C4-2B (cell line): ENCODE measurements around the gene HOXA13.

Experiments
- H3K27ac ChIP-seq: fragments of 450-650 bp; 2 replicates; pipeline ENCODE4 v1.5.1; 2017
- ZFX ChIP-seq: fragments of 450-650 bp; IDR thresholded peaks from 2 replicates; pipeline ENCODE4 v1.6.1; 2017
- TF ChIP-seq, protein P1 (sequence below): fragments of 450-650 bp; conservative IDR thresholded peaks from 2 replicates; pipeline ENCODE4 v1.5.1; 2017; ENCODE audit warnings: mild to moderate bottlenecking

HOXA13 gene

DNA sequence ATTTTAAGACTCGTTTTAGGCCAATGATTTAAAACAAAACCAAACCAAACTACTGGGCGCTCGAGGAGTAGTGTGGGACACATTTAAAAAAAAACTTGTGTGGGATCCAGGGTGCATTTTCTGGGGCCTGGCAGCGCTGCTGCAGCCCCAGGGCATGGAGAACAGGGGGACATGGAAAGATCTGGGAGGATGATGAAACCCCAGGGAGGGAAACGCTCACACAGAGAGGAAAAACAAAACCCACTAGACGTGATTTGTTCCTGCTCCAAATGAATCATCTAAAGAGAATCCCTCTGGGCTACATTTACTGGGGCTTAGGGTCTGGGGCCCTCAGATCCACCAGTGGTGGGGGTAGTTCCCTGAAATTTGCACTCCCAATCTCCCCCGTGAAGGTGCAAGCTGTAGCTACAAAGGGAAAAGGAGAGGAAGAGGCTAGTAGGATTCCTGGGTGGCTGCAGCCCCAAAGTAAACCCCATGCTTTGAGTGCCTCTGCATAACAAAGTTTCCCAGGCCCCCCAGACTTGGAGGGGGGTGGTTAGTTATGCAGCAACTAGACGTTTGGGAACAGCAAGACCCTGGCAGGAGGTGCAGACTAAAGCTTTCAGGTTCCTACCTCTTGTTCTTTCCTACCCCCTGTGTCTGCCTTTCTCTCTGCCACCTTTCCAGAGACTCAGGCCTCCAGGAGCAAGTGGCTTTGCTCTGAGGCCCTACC, 14.5 kb upstream of the HOXA13 start:
- H3K27ac ChIP-seq: no peak overlapping the region
- TF ChIP-seq, protein P1, sequence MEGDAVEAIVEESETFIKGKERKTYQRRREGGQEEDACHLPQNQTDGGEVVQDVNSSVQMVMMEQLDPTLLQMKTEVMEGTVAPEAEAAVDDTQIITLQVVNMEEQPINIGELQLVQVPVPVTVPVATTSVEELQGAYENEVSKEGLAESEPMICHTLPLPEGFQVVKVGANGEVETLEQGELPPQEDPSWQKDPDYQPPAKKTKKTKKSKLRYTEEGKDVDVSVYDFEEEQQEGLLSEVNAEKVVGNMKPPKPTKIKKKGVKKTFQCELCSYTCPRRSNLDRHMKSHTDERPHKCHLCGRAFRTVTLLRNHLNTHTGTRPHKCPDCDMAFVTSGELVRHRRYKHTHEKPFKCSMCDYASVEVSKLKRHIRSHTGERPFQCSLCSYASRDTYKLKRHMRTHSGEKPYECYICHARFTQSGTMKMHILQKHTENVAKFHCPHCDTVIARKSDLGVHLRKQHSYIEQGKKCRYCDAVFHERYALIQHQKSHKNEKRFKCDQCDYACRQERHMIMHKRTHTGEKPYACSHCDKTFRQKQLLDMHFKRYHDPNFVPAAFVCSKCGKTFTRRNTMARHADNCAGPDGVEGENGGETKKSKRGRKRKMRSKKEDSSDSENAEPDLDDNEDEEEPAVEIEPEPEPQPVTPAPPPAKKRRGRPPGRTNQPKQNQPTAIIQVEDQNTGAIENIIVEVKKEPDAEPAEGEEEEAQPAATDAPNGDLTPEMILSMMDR: no peak
- TF ChIP-seq ZFX: no peak

DNA sequence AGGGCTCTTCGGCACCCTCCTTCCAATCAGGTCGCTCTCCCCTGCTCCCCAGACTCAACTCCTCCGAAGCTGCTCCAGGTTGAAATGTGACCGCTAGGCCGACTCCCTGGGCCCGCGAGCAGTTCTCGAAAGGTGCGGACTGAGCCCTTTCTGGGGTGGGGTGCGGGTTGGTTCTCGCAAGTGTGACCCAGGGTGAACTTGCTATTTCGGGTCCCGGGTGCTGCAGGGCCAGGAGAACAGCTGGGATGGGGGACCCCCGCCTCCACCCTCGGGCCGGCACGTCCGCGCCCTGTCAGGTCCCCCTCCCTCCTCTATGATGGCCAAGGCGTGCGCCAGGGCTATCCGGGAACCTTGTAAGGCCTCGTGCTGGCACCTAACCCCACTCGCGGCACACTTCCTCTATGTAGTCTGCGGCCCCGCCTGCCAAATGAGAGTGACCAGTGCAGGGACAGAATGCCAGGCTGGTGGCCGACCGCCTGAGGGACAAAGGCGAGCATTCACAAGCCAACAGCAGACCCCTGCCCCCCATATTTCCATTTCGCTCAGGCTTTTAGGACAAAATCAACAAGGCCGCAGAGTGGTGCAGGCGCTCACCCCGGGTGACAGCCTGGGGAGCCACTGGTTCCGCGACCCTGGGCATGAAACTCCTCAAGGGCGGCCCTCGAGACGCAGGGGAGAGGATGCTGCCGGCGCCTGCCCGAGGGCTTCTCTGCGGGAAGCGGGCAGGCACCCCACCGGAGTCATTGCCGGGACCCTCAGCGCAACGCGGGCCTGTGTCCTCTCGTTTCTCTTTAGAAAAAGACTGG, 13.7 kb upstream of the HOXA13 start:
- TF ChIP-seq, protein P1: no peak
- no peak for TF ChIP-seq ZFX
- no peak overlapping the region for H3K27ac ChIP-seq

DNA sequence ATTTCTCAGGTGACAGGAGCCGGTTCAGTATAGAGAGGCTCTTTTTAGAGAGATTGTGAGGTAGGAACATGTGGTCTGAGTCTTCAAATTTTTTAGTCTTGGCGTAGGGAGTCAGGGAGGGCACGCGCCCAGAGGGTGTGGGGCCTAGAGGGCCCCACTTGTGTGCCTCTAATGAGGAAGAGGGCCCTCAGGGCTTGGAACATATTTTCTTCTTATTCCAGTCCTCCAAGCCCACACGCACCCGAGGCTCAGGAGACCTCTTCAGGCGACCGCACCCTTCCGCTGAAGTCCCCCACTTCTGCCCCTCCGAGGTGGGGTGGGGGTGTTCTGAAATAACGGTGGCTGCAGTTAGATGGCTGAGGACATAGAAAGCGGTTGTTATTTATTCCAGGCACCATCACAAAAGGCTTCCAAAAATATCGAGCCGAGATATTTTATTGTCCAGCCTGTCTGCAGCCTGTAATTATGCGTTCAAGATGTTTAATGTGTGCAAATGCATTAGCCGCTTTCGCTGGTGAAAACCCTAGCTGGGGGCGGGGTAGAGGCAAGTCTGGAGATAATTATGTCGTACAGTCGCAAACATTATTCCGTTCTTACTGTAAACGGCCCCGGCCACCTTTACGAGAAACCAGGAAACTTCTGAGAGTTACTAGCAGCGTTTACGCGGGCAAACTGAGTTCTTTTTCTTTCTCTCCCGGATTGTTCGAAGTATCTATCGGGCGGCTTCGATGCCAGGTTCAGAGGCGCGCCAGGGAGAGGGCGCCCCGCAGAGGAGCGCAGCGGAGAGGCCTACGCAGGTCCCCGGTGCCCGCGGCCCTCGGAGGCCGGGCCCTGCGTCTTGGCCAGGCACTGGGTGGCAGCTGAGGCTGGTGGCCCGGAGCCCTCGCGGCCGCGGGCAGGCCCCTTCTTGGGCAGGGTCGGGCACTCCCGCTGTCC, 12.9 kb upstream of the HOXA13 start:
- TF ChIP-seq, protein P1: no peak
- no peak for TF ChIP-seq ZFX
- no peak overlapping the region for H3K27ac ChIP-seq

DNA sequence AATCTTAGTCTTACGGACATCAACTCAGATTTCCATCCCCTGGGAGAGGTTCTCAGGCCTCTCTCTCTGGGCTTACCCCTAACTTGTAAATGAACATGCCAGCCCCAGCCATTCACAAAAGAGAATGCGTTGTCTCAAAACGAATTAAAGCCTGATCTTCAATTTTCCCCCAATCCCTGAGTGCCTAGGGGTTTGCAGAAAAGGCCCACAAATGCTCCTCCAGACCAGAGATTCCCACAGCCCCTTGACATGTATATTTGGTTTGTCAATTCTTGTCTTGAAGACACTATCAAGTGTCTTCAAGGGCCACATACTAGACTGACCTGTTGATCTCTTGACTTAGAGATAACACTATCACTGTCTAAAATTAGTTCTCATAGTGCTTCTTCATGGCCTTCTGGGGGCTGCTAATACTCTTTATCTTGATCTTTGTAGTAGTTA, 11.9 kb upstream of the HOXA13 start:
- no peak for TF ChIP-seq ZFX
- TF ChIP-seq, protein P1: no peak
- no peak overlapping the region for H3K27ac ChIP-seq

DNA sequence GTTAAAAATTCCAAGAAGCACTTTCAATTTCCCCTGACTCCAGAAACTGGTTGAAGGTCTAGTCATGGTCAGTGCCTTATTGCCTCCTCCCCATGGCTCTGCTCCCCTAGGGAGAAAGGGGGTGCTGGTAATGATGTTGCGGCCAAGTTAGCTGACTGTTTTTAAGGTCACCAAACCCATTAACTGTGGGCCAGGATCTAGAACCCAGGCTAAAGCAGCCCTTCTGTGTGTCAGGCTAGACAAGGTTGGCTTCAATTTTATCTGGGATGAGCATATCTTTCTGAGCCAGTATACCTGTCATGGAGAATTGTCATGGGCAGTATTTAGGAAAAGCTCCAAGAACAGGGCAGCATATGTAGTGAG, 11.2 kb upstream of the HOXA13 start:
- TF ChIP-seq, protein P1: no peak
- TF ChIP-seq ZFX: no peak

DNA sequence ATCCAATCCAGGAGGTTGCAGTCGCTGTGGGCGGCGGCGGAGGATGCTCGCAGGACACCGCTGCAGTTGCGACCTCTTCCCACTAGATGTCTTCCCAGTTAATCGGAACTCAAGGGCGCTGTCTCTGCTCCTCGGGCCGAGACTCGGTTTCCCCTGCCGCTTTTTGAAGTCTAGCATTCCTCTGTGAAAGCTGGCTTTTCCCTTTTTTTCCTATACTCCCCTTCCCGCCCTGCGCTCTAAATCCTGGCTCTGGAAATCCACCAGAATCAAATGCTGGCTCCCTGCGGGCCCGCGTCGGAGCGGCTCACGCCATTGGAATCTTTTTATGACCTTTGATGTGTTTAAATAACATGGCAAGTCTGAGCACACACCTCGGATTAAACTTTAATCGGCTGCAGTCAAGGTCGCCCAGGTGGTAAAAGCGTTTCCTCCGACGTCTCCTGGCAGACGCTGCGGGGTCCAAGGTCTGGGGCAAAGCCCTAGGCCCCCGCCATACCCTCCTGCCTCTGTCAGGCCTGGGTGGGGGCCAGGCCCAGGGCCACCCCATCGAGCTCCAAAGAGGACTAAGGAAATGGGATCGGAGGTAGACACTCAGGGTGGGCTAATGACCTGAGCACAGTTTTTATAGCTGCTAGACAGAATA, 10.7 kb upstream of the HOXA13 start:
- TF ChIP-seq ZFX: no peak
- TF ChIP-seq, protein P1: peak; percentile 89
- no peak overlapping the region for H3K27ac ChIP-seq

More for the DNA sequence above, 11.2 kb upstream of the HOXA13 start:
- H3K27ac ChIP-seq: no peak overlapping the region
